ENCODE results near the gene WNT2B.

The WNT2B gene

DNA sequence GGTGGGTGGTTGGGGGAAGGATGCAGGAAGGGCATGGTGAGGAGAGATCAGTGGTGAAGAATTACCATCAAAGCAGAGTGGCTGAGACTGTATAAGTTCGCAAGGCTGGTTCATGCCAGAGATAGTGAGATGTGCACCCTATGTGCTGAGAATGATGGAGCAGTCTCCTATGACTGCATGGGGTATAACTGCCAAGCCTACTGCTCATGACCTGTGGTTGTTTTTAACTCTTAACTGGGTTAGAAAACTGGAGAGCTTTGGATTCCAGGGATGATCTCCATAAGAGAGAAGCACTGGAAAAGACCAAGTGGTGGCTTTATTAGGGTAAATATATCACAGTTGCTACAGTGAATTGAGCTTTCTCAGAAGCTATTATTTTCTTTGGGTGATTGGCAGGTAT lies 16.2 kb downstream of the WNT2B start:
- Histone ChIP-seq H3K9ac (ENCODE audit: insufficient read length) (no peak overlapping the region), H3K4me3 (no peak overlapping the region), H3K9me3 (ENCODE audit: low read depth, low read length) (no peaks in the 10 kb centered on the region), H3K36me3 (ENCODE audit: insufficient read depth, low read length) (peaks cover 6% of the 10 kb centered on the region; the same call in 1 of the 2 replicates), H3K27ac (no peak overlapping the region)
- DNase-seq (ENCODE audit: low read depth, low spot score): no peak
- TF ChIP-seq FOXP2 (optimal IDR thresholded peaks at IDR 0.05; ENCODE audit: control extremely low read depth, extremely low read length, insufficient read depth) (no peak), POLR2AphosphoS5 (IDR thresholded peaks at IDR 0.05; ENCODE audit: borderline replicate concordance, low read depth, low read length) (no peak), EZH2 (IDR thresholded peaks at IDR 0.05) (no peak)

DNA sequence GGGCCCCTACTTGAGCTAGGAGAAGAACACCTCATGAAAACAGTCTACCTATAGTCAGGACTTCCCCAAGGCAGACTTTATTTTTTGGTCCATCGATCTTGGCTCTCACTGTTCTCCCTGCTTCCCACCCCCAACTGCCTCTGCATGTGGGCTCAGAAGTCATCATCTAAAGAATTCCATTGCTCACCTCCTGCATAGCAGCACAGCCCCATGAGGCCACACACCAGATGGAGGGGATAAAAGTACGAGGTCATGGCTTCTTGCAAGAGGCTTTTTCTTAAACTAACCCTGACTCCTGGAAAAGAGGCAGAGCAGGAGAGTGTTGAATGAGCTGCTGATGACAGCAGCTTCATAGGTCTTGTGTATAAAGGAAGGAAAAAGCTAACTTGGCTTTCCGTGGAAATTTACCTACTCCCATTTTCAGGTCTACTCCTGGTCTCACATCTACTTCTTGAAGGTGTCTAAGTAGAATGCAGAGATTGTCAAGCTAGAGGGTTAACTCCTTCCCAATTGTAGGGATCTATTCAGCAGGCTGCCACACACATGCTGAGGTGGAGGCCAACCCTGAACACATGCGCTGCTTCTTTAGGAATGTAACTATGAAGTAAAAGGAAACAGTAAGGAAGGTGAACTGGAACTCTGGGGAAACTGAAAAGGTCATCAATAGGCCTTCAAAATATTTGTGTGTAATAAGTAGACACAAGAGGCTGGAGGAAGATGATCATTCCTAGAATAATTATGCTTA lies 18.7 kb downstream of the WNT2B start:
- no peak overlapping the region for H3K9ac ChIP-seq (ENCODE audit: insufficient read length)
- no peak overlapping the region for H3K27ac ChIP-seq
- TF ChIP-seq FOXP2 (optimal IDR thresholded peaks at IDR 0.05; ENCODE audit: control extremely low read depth, extremely low read length, insufficient read depth) (no peak), EZH2 (IDR thresholded peaks at IDR 0.05) (no peak), POLR2AphosphoS5 (IDR thresholded peaks at IDR 0.05; ENCODE audit: borderline replicate concordance, low read depth, low read length) (no peak)
- DNase-seq (ENCODE audit: low read depth, low spot score): no peak
- no peak overlapping the region for H3K4me3 ChIP-seq
- H3K36me3 ChIP-seq (ENCODE audit: insufficient read depth, low read length): peaks cover 6% of the 10 kb centered on the region; the same call in 1 of the 2 replicates
- no peaks in the 10 kb centered on the region for H3K9me3 ChIP-seq (ENCODE audit: low read depth, low read length)

DNA sequence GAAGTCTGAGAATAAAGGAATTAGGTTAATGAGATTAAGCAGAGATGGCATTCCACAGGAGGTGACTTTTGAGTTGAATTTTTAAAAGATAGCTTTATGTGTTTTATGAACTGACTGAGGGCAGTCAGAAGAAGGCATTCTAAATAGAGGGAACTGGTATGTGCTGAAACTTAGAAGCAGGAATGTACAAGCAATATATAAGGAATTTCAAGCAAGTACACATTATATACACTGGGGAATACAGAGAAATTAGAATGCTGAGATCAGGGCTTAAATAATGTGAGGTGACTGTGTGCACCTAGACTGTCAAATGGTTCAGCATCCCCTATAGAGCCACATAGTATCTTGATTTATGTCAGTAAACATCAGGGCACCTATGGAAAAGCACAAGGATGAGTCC lies 19.3 kb downstream of the WNT2B start:
- H3K9me3 ChIP-seq (ENCODE audit: low read depth, low read length): no peaks in the 10 kb centered on the region
- H3K4me3 ChIP-seq: no peak overlapping the region
- H3K27ac ChIP-seq: no peak overlapping the region
- H3K36me3 ChIP-seq (ENCODE audit: insufficient read depth, low read length): peaks cover 6% of the 10 kb centered on the region; the same call in 1 of the 2 replicates
- H3K9ac ChIP-seq (ENCODE audit: insufficient read length): no peak overlapping the region
- DNase-seq (ENCODE audit: low read depth, low spot score): no peak
- no peak for TF ChIP-seq POLR2AphosphoS5 (IDR thresholded peaks at IDR 0.05; ENCODE audit: borderline replicate concordance, low read depth, low read length)
- no peak for TF ChIP-seq EZH2 (IDR thresholded peaks at IDR 0.05)
- no peak for TF ChIP-seq FOXP2 (optimal IDR thresholded peaks at IDR 0.05; ENCODE audit: control extremely low read depth, extremely low read length, insufficient read depth)

- no peak overlapping the region for H3K9ac ChIP-seq (ENCODE audit: insufficient read length)
- no peaks in the 10 kb centered on the region for H3K9me3 ChIP-seq (ENCODE audit: low read depth, low read length)
- peaks cover 6% of the 10 kb centered on the region; the same call in 1 of the 2 replicates for H3K36me3 ChIP-seq (ENCODE audit: insufficient read depth, low read length)
- TF ChIP-seq EZH2 (IDR thresholded peaks at IDR 0.05) (no peak), POLR2AphosphoS5 (IDR thresholded peaks at IDR 0.05; ENCODE audit: borderline replicate concordance, low read depth, low read length) (no peak), FOXP2 (optimal IDR thresholded peaks at IDR 0.05; ENCODE audit: control extremely low read depth, extremely low read length, insufficient read depth) (no peak)
- DNase-seq (ENCODE audit: low read depth, low spot score): no peak
- no peak overlapping the region for H3K4me3 ChIP-seq
- no peak overlapping the region for H3K27ac ChIP-seq
These were observed 20.5 kb downstream of the WNT2B start for GRCh38 chr1:112529301-112529700.

DNA sequence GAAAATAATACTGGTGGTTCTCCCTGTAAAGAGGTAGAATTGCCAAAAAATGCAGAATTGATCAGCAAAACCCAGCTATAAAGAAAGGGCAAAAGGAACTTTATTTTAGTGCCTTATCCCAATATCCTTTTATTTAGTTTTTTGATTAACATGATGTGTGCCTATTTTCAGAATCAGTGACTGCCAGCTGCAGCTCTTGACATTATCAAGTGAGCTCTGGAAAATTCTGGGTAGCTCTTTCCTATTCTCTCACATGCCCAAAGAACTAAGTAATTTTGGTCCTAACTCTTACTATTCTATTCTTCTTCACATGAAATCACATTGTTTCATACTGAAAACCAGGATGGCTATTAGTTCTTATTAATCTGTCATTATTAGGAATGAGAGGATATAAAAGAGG lies 22.1 kb downstream of the WNT2B start:
- TF ChIP-seq EZH2 (IDR thresholded peaks at IDR 0.05): no peak
- TF ChIP-seq FOXP2 (optimal IDR thresholded peaks at IDR 0.05; ENCODE audit: control extremely low read depth, extremely low read length, insufficient read depth): no peak
- Histone ChIP-seq H3K36me3 (ENCODE audit: insufficient read depth, low read length) (peaks cover 10% of the 10 kb centered on the region), H3K9me3 (ENCODE audit: low read depth, low read length) (no peaks in the 10 kb centered on the region), H3K9ac (ENCODE audit: insufficient read length) (no peak overlapping the region), H3K27ac (no peak overlapping the region), H3K4me3 (no peak overlapping the region)
- no peak for DNase-seq (ENCODE audit: low read depth, low spot score)

- TF ChIP-seq EZH2 (IDR thresholded peaks at IDR 0.05): no peak
- TF ChIP-seq FOXP2 (optimal IDR thresholded peaks at IDR 0.05; ENCODE audit: control extremely low read depth, extremely low read length, insufficient read depth): no peak
- no peak for TF ChIP-seq POLR2AphosphoS5 (IDR thresholded peaks at IDR 0.05; ENCODE audit: borderline replicate concordance, low read depth, low read length)
- Histone ChIP-seq H3K9ac (ENCODE audit: insufficient read length) (no peak overlapping the region), H3K9me3 (ENCODE audit: low read depth, low read length) (no peaks in the 10 kb centered on the region), H3K4me3 (no peak overlapping the region), H3K36me3 (ENCODE audit: insufficient read depth, low read length) (peaks cover 10% of the 10 kb centered on the region), H3K27ac (no peak overlapping the region)
- no peak for DNase-seq (ENCODE audit: low read depth, low spot score)
These were observed 23.3 kb downstream of the WNT2B start for GRCh38 chr1:112532064-112532463.

DNA sequence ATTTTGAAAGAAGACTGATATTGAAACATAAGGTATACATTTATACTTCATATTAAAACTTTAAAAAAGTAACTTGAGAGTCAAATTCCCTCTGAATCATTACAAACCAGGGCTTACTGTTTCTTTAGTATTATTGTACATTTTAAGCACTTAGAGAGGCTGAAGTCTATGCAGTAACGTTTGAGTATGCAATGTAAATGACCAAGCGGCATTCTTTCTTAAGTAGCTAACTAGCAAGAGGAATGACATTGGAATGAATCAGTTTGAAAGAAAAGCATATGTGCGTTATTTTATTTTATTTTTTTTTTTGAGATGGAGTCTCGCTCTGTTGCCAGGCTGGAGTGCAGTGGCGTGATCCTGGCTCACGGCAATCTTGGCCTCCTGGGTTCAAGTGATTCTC lies 24.3 kb downstream of the WNT2B start:
- DNase-seq (ENCODE audit: low read depth, low spot score): no peak
- H3K9me3 ChIP-seq (ENCODE audit: low read depth, low read length): no peaks in the 10 kb centered on the region
- no peak overlapping the region for H3K4me3 ChIP-seq
- peaks cover 14% of the 10 kb centered on the region for H3K36me3 ChIP-seq (ENCODE audit: insufficient read depth, low read length)
- no peak overlapping the region for H3K9ac ChIP-seq (ENCODE audit: insufficient read length)
- no peak overlapping the region for H3K27ac ChIP-seq
- TF ChIP-seq EZH2 (IDR thresholded peaks at IDR 0.05): no peak
- no peak for TF ChIP-seq POLR2AphosphoS5 (IDR thresholded peaks at IDR 0.05; ENCODE audit: borderline replicate concordance, low read depth, low read length)
- no peak for TF ChIP-seq FOXP2 (optimal IDR thresholded peaks at IDR 0.05; ENCODE audit: control extremely low read depth, extremely low read length, insufficient read depth)

DNA sequence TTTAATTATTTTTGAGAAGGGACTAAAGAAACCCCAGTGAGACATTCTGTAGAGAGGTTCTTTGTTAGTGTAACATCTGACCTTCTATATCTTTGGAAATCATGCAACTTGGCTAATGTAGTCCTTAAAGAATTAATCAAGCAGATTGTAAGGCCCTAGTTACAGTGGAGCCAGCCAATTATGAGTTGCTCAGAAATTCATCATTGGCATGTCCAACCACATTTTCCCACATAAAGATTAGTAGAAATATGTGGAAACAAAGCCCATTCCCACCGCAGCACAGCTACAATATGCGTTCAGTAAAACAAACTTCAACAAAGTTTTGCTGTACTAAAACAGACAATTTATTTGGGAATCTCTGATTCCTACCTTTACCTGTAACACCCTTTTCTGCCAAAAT lies 27.8 kb downstream of the WNT2B start:
- no peak overlapping the region for H3K4me3 ChIP-seq
- no peak for TF ChIP-seq EZH2 (IDR thresholded peaks at IDR 0.05)
- no peak for TF ChIP-seq FOXP2 (optimal IDR thresholded peaks at IDR 0.05; ENCODE audit: control extremely low read depth, extremely low read length, insufficient read depth)
- no peak for TF ChIP-seq POLR2AphosphoS5 (IDR thresholded peaks at IDR 0.05; ENCODE audit: borderline replicate concordance, low read depth, low read length)
- H3K36me3 ChIP-seq (ENCODE audit: insufficient read depth, low read length): peaks cover 31% of the 10 kb centered on the region
- no peak for DNase-seq (ENCODE audit: low read depth, low spot score)
- no peak overlapping the region for H3K9ac ChIP-seq (ENCODE audit: insufficient read length)
- no peak overlapping the region for H3K27ac ChIP-seq
- H3K9me3 ChIP-seq (ENCODE audit: low read depth, low read length): no peaks in the 10 kb centered on the region

- Histone ChIP-seq H3K36me3 (ENCODE audit: insufficient read depth, low read length) (peaks cover 39% of the 10 kb centered on the region), H3K4me3 (no peak overlapping the region), H3K9ac (ENCODE audit: insufficient read length) (no peak overlapping the region), H3K9me3 (ENCODE audit: low read depth, low read length) (no peaks in the 10 kb centered on the region), H3K27ac (no peak overlapping the region)
- no peak for TF ChIP-seq POLR2AphosphoS5 (IDR thresholded peaks at IDR 0.05; ENCODE audit: borderline replicate concordance, low read depth, low read length)
- no peak for TF ChIP-seq EZH2 (IDR thresholded peaks at IDR 0.05)
- no peak for DNase-seq (ENCODE audit: low read depth, low spot score)
These were observed 28.7 kb downstream of the WNT2B start for GRCh38 chr1:112537456-112537855.

All from SK-N-MC (cell line).